ENCODE results near the gene NEK7.

The NEK7 gene

GRCh38 chr1:198333744-198334143, 176.9 kb downstream of the NEK7 start:
- no peak for DNase-seq (ENCODE audit: extremely low read depth in 1 of 2, low read depth in 1 of 2)

- DNase-seq (ENCODE audit: extremely low read depth in 1 of 2, low read depth in 1 of 2): no peak
Observed at GRCh38 chr1:198335663-198336062, 178.9 kb downstream of the NEK7 start.

GRCh38 chr1:198337886-198338285, 181.1 kb downstream of the NEK7 start:
- no peak for DNase-seq (ENCODE audit: extremely low read depth in 1 of 2, low read depth in 1 of 2)

- no peak for DNase-seq (ENCODE audit: extremely low read depth in 1 of 2, low read depth in 1 of 2)
Observed at GRCh38 chr1:198340139-198340538, 183.3 kb downstream of the NEK7 start.

GRCh38 chr1:198346178-198346577, 189.4 kb downstream of the NEK7 start:
- no peak for DNase-seq (ENCODE audit: extremely low read depth in 1 of 2, low read depth in 1 of 2)

GRCh38 chr1:198350456-198350855, 193.7 kb downstream of the NEK7 start:
- DNase-seq (ENCODE audit: extremely low read depth in 1 of 2, low read depth in 1 of 2): no peak

GRCh38 chr1:198352975-198353695, 196.3 kb downstream of the NEK7 start:
- no peak for DNase-seq (ENCODE audit: extremely low read depth in 1 of 2, low read depth in 1 of 2)

- DNase-seq (ENCODE audit: extremely low read depth in 1 of 2, low read depth in 1 of 2): no peak
Observed at GRCh38 chr1:198357937-198358336, 201.1 kb downstream of the NEK7 start.

- no peak for DNase-seq (ENCODE audit: extremely low read depth in 1 of 2, low read depth in 1 of 2)
Observed at GRCh38 chr1:198359024-198359653, 202.3 kb downstream of the NEK7 start.

GRCh38 chr1:198360208-198360729, 203.5 kb downstream of the NEK7 start:
- no peak for DNase-seq (ENCODE audit: extremely low read depth in 1 of 2, low read depth in 1 of 2)

- DNase-seq (ENCODE audit: extremely low read depth in 1 of 2, low read depth in 1 of 2): no peak
Observed at GRCh38 chr1:198361237-198361767, 204.5 kb downstream of the NEK7 start.

GRCh38 chr1:198363625-198364151, 206.9 kb downstream of the NEK7 start:
- DNase-seq (ENCODE audit: extremely low read depth in 1 of 2, low read depth in 1 of 2): no peak

- no peak for DNase-seq (ENCODE audit: extremely low read depth in 1 of 2, low read depth in 1 of 2)
Observed at GRCh38 chr1:198364471-198364870, 207.7 kb downstream of the NEK7 start.

GRCh38 chr1:198367296-198367695, 210.5 kb downstream of the NEK7 start:
- no peak for DNase-seq (ENCODE audit: extremely low read depth in 1 of 2, low read depth in 1 of 2)

GRCh38 chr1:198370996-198371395, 214.2 kb downstream of the NEK7 start:
- no peak for DNase-seq (ENCODE audit: extremely low read depth in 1 of 2, low read depth in 1 of 2)
